HG03354 (cell line): ENCODE data around the gene CDADC1.
"Not testable (repeated sequence)": the region's sequence is repeated elsewhere in the genome, so short reads cannot be mapped to it uniquely, and the experiment has no call there.

Experiments used
- ATAC-seq: cut with Tn5 transposase; IDR thresholded peaks from one replicate; pipeline ENCODE4 v1.9.1; 2021; ENCODE audit warnings: mild to moderate bottlenecking; ENCODE audit not compliant: unreplicated experiment, poor library complexity, severe bottlenecking

The CDADC1 gene

DNA sequence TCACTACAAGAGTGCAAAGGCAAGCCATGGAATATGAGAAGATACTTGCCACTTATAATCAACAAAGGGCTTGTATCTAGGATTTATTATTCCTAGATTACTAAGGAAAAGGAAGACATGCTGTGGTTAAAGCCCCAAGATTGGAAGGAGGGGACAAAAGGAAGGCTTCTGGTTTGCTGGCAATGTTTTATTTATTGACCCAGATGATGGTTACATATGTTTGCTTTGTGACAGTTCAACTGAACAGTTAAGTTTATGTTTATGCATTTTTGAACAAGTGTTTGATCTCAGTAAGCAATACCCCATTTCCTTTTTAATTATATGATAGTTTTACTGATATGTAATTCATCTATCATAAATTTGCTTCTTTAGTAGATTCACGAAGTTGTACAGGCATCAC, 40.3 kb downstream of the CDADC1 start:
- no peak for ATAC-seq

GRCh38 chr13:49288458-49288857, 40.7 kb downstream of the CDADC1 start:
- ATAC-seq, result no peak

- no peak for ATAC-seq
Measured at GRCh38 chr13:49292742-49293486, 45.2 kb downstream of the CDADC1 start.

DNA sequence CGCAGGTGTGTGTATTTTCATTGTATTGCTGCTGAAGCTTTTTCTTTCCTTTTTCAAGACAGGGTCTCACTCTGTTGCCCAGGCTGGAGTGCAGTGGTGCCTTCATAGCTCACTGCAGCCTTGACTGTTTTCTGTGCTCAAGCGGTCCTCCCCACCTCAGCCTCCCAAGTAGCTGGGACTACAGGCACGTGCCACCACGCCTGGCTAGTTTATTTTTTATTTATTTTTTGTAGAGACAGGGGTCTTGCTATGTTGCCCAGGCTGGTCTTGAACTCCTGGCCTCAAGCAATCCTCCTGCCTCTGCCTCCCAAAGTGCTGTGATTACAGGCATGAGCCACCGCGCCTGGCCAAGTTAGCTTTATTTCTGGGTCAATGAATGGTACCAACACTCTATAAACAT, 47.0 kb downstream of the CDADC1 start:
- not testable (repeated sequence) for ATAC-seq

DNA sequence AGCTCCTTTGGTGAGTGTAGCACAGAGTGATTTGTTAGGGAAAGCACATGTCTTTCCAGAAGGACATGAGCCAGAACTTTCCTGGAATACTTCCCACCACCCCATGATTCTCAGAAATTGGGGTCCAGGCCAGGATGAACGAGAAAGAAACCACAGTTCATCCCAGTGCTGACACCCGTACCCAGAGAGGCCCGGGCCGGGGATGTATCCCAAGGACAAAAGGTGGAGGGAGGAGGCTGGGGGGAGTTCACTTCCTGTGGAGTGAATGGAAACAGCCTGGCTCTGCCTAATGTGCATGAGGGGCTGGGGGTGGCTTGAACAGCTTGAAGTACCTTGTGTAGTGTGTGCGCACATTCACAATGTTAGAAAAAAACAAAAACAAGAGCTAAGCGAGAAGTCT, 47.5 kb downstream of the CDADC1 start:
- ATAC-seq, result no peak

DNA sequence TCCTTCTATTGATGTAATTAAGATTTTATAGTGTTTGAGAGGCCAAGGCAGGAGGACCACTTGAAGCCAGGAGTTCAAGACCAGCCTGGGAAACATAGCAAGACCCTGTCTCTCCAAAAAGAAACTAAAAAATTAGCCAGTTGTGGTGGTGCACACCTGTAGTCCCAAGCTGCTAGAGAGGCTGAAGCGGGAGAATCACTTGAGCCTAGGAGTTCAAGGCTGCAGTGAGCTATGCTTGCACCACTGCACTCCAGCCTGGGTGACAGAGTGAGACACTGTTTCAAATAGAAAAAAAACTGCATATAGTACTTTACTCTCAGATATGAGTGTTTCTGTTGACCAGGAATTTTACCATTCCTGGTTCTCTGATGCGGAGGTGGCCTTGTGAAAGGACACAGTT, 48.9 kb downstream of the CDADC1 start:
- ATAC-seq, result no peak

GRCh38 chr13:49297338-49297737, 49.6 kb downstream of the CDADC1 start:
- no peak for ATAC-seq

GRCh38 chr13:49298416-49298815, 50.7 kb downstream of the CDADC1 start:
- ATAC-seq, result no peak

- ATAC-seq, result no peak
Measured at GRCh38 chr13:49298903-49299605, 51.3 kb downstream of the CDADC1 start.

GRCh38 chr13:49300276-49300675, 52.6 kb downstream of the CDADC1 start:
- ATAC-seq, result no peak

- ATAC-seq, result peak; percentile 97
Measured at GRCh38 chr13:49300739-49301589, 53.2 kb downstream of the CDADC1 start.

DNA sequence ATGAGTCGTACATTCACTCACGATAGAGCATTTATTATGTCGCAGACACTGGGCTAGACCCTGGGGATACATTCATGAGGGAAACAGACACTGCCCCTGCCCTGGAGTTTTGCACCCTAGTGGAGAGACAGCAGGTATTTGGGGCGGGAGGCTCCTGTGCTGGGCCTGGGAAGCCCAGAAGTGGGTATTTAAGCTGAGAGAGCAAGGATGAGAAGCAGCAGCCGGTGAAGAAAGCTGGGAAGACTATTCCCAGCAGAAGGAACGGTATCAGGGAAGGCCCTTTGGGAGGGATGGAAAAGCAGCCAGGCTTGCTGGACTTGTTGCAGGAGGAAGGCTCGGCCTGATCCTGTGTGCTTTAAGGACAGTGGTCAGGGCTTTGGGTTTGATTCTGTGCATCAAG, 54.5 kb downstream of the CDADC1 start:
- no peak for ATAC-seq

DNA sequence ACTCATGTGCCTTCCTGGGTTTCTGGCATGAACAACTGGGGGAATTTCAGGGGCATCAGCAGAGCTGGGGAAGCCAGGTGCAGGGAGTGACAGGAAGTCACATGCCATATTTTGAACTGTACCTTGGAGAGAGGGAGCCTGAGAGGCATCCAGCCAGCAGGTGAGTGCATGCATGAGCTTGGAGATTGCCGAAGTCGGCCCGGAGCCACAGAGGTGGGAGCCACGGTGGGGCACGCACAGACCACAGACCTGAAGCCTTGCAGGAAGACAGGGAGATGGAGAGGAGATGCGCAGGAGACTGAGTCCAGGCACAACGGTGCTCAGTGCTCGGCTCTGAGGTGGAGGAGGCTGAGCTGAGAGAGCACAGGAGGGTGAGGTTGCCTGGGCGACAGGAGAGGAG, 55.1 kb downstream of the CDADC1 start:
- ATAC-seq, result no peak

- ATAC-seq, result no peak
Measured at GRCh38 chr13:49303533-49304252, 56.0 kb downstream of the CDADC1 start.

DNA sequence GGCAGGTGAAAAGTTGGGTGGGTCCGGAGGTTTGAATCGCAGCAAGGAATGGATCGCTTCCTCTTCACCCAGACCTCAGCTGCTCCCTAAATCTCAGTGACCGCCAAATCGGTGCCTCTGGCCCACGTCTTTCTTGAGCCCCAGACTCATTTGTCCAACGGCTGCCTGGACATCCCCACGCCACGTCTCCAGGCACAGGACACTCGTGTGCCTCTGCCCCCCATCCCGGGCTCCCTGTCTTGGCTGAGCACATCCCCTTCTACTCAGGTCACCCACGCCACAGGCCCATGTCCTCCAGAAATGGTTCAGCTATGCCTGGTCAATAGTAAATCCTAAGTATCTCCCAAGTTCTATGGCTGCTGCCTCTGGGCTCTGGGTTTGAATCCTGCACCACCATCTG, 56.6 kb downstream of the CDADC1 start:
- no peak for ATAC-seq

GRCh38 chr13:49304763-49305700, 57.3 kb downstream of the CDADC1 start:
- ATAC-seq, result no peak

- ATAC-seq, result no peak
Measured at GRCh38 chr13:49305792-49306425, 58.2 kb downstream of the CDADC1 start.

GRCh38 chr13:49307365-49307764, 59.6 kb downstream of the CDADC1 start:
- ATAC-seq, result no peak
